K562 (cell line): ENCODE data around the gene DET1. TPM values are rescaled to one million over a fixed set of nuclear protein-coding genes. Genes with fewer than 3 reads are reported as not detected.

Experiments
- AFF4 ChIP-seq: sonication (generic); formaldehyde crosslinking; IDR thresholded peaks from 2 replicates; pipeline ENCODE4 v1.8.0; 2023; ENCODE audit warnings: mild to moderate bottlenecking, missing genetic modification reagents
- CBFA2T2 ChIP-seq: fragments of 450-650 bp; conservative IDR thresholded peaks from 2 replicates; pipeline ENCODE4 v1.6.1; 2017; ENCODE audit warnings: mild to moderate bottlenecking
- HLTF ChIP-seq: fragments of 450-650 bp; IDR thresholded peaks from 2 replicates; pipeline ENCODE4 v1.6.1; 2016
- MBD1 ChIP-seq: fragments of 250-450 bp; sonication (Bioruptor Pico); IDR thresholded peaks from 2 replicates; pipeline ENCODE4 v1.8.0; 2022; ENCODE audit warnings: inconsistent platforms
- MEF2A ChIP-seq: IDR thresholded peaks from 2 replicates; pipeline ENCODE4 v1.6.1; 2011; ENCODE audit warnings: low read depth, mild to moderate bottlenecking, low read length, moderate library complexity; ENCODE audit not compliant: control insufficient read depth
- MIER1 ChIP-seq: fragments of 450-650 bp; IDR thresholded peaks from 2 replicates; pipeline ENCODE4 v1.6.1; 2016; ENCODE audit warnings: antibody characterized with exemption, mild to moderate bottlenecking, low read depth
- NR4A1 ChIP-seq, 2 experiments: fragments of 250-450 bp in 1 of 2; fragments of 450-650 bp in 1 of 2; sonication (Bioruptor Pico) in 1 of 2; IDR thresholded peaks; 2 replicates each; pipeline versions ENCODE4 v1.4.0 to v1.6.1; 2016 to 2020; ENCODE audit warnings: mild to moderate bottlenecking in 2 of 2, missing compliant biosample characterization in 1 of 2, missing genetic modification characterization in 1 of 2, moderate library complexity in 1 of 2
- PTRF ChIP-seq: fragments of 450-650 bp; IDR thresholded peaks from 2 replicates; pipeline ENCODE4 v1.6.1; 2016; ENCODE audit warnings: mild to moderate bottlenecking, missing genetic modification characterization, missing compliant biosample characterization
- RAD51 ChIP-seq: fragments of 450-650 bp; IDR thresholded peaks from 2 replicates; pipeline ENCODE4 v1.7.1; 2016; ENCODE audit warnings: low read depth, mild to moderate bottlenecking, borderline replicate concordance
- YY1 ChIP-seq, 3 experiments: IDR thresholded peaks; 2 replicates each; pipeline ENCODE4 v1.6.1; 2011; ENCODE audit warnings: low read length in 2 of 3, mild to moderate bottlenecking in 2 of 3, moderate library complexity in 2 of 3, borderline replicate concordance in 1 of 3, control low read depth in 1 of 3, low read depth in 1 of 3; ENCODE audit not compliant: insufficient read depth in 3 of 3, insufficient replicate concordance in 2 of 3, control insufficient read depth in 1 of 3, insufficient read length in 1 of 3; ENCODE audit errors: extremely low read depth in 1 of 3
- ZBTB34 ChIP-seq: fragments of 250-450 bp; sonication (Bioruptor Pico); IDR thresholded peaks from 2 replicates; pipeline ENCODE4 v1.8.0; 2021; ENCODE audit warnings: mild to moderate bottlenecking, moderate library complexity
- ZNF175 ChIP-seq: fragments of 200-800 bp; sonication (Bioruptor generic); IDR thresholded peaks from 2 replicates; pipeline ENCODE4 v1.6.1; 2016; ENCODE audit warnings: low read depth, mild to moderate bottlenecking, missing genetic modification characterization, missing compliant biosample characterization
- ZNF57 ChIP-seq: fragments of 450-650 bp; formaldehyde crosslinking; IDR thresholded peaks from 2 replicates; pipeline ENCODE4 v1.4.0; 2020; ENCODE audit warnings: mild to moderate bottlenecking, moderate library complexity
- polyA plus RNA-seq, 8 experiments: library from polyadenylated mRNA; depleted of rRNA in 4 of 8; stranded (reverse) in 5 of 8; unstranded in 3 of 8; fragments of >200 nt; fragmentation: Nextera tagmentation in 2 of 8; fragmentation: Illumina TruSeq in 1 of 8; extraction: Ambion mirVana in 2 of 8; extraction: Trizol in 1 of 8; gene quantifications; 2 replicates each; pipeline versions ENCODE4 v1.2.1 to v1.2.3, GENCODE V29; 2011 to 2014; ENCODE audit warnings: inconsistent platforms in 1 of 8, missing spikeins in 1 of 8
- total RNA-seq, 7 experiments: library from RNA; depleted of rRNA in 6 of 7; stranded (reverse); fragments of >200 nt in 6 of 7; fragmentation: Illumina TruSeq in 2 of 7; extraction: Trizol in 2 of 7; gene quantifications; 2 replicates each; pipeline versions ENCODE4 v1.2.1 to v1.2.3, GENCODE V29; 2011 to 2021; ENCODE audit warnings: low replicate concordance in 1 of 7

Gene DET1
- total and polyA plus RNA-seq, 9 of the 15 experiments (the other 6 are each of a cell fraction or from before 2014, with no cell fraction given): 4.2 to 8.1 (median 6.0) TPM

GRCh38 chr15:88542342-88542733 lies 4.1 kb downstream of the DET1 start (continued):
- TF ChIP-seq AFF4 (CRISPR knock-in tag) (no peak), HLTF (no peak), YY1 (IDR thresholded peaks at IDR 0.05; ENCODE audit: borderline replicate concordance in 1 of 3, control insufficient read depth in 1 of 3, extremely low read depth in 1 of 3, insufficient read depth in 3 of 3, insufficient read length in 1 of 3, insufficient replicate concordance in 2 of 3, low read depth in 1 of 3, low read length in 2 of 3) (peak in 1 of 3 experiments; percentile 31), MIER1 (no peak), PTRF (tag) (no peak), RAD51 (no peak), MBD1 (no peak), ZNF57 (CRISPR knock-in tag) (no peak), CBFA2T2 (peak; percentile 50), MEF2A (peak; percentile 89), ZBTB34 (CRISPR knock-in tag) (no peak), ZNF175 (CRISPR knock-in tag) (no peak), NR4A1 (CRISPR knock-in tag; IDR thresholded peaks at IDR 0.05) (no peak), NR4A1 (tag; IDR thresholded peaks at IDR 0.05) (no peak)
